COLO829 (cell line): ENCODE data around the gene SPECC1.

Experiments used
- DNase-seq: peaks from one replicate; pipeline ENCODE4 v3.0.0; 2012; ENCODE audit warnings: low spot score

The SPECC1 gene

GRCh38 chr17:20273741-20274500, 264.8 kb downstream of the SPECC1 start:
- no peak for DNase-seq

DNA sequence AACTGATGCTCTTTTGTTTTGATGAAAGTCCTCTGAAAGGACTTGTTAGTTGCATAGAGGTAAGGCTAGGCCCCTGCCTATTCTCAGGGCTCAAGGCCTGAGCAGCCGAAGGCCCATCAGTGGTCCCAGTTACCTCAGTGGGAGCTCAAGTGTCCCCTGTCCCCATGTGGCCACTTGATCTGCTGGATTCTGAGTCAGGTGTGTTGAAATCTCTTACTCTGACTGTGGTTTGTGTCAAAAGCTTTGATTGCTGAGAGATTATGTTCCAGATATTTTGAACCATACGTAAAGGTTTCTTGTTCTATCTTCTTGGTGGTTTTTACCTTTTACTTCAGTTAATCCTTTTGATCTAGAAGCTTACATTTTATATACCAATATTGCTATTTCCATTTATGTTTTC, 266.5 kb downstream of the SPECC1 start:
- DNase-seq, result no peak

DNA sequence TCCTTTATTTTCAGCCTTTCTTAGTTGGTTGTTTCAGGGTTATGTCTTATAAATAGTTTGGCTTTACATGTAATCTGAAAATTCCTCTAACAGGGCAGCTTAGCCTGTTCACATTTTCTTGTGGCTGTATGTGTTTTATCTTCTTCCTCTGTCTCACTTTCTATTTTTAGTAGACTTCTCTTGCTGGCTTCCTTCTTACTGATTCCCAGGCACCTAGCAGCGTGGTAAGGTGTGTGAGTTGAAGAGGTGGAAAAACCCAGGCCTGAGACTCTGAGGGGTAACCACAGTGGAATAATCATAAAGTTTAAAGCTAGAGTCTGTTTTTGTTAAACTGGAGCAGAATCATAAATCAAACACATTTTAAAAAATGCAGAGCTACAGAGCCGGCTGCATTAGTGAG, 267.3 kb downstream of the SPECC1 start:
- no peak for DNase-seq

DNA sequence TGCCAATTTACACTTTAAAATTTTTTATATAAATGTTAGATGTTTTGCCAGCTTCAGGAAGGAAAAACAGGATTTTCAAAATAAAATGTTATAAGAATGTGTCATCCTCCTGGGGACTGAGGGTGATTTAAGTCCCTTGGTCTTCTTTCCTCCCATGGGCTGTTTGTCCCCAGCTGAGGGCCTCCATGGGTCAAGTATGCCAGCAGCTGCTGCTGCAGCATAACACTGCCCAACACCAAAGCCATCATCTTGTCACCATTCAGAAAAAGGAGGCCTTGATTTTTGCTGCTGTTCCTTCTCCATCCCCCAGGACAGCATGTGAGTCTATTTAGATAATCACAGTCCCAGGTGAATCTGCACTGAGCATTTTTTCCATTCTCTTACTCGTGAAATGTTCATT, 269.6 kb downstream of the SPECC1 start:
- no peak for DNase-seq

GRCh38 chr17:20279631-20280030, 270.5 kb downstream of the SPECC1 start:
- no peak for DNase-seq

DNA sequence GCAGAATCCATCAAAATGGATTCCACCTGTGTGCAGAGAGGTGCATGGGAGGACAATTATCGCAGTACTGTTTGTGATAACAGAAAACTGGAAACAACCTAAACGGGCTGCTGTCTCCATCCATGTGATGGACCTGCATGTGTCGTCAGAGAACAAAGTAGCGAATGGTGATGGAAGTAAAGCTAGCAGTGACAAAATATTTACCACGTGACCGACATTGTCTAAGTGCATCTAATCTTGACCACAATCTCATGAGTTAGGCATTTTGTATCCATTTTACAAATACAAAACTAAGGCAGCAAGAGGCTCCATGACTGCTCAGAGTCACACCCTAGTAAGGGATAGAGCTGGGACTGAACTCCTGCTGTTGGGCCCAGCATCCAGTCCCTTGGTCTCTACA, 270.9 kb downstream of the SPECC1 start:
- DNase-seq, result no peak

DNA sequence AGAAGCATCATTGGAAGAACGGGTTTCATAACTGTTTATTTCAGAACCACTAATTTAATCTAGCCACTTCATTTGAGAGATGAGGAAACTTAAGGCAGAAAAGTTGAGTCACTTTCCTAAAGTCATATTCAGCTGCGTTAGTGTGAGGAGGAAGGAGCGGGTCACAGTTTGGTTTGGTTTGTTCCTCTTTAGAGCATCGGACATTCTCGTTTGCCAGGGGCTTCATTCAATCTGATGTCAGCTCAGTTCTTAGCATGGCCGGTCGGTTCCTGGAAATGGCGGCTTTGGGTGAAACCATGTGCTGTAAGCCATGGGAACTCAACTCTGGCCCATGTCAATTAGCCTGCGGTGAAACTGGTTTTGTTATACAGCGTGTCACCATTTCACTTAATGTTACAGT, 271.7 kb downstream of the SPECC1 start:
- DNase-seq, result no peak

GRCh38 chr17:20281860-20282259, 272.7 kb downstream of the SPECC1 start:
- DNase-seq, result no peak

- DNase-seq, result no peak
These were observed 273.6 kb downstream of the SPECC1 start for GRCh38 chr17:20282526-20283308.

GRCh38 chr17:20284022-20284421, 274.9 kb downstream of the SPECC1 start:
- no peak for DNase-seq

DNA sequence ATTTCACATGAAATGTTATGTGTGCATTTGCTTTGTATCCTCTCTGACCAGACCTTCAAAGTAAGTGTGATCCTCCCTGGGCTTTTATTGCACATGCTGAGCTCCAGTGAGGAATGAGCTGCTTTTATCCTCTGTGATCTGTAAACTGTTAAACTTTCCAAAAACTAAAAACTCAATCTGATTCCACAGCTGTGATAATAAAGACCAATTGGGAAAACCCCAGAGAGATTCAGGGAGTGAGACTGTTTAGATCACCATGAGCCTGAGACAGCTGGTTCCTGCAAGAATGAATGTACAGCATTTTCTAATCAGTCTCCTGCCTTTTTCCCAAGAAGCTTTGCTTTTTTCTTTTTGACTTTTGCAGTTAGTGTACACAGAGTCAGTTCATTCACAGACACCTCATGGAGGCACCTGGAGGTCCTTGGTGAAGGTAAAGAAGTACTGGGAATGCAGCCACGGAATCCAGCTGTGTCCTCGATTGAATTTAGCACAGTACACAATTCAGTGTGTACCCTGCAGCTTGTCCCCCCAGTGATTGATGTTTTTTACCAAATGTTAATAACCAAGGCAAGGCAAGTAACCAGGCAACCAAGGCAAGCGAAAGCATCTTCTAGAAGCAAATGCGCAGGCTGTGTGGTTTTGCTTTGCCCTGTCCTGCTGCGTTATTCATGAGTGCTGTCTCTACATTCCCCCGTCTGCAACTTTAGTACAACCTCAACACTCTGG, 275.6 kb downstream of the SPECC1 start:
- DNase-seq, result no peak

DNA sequence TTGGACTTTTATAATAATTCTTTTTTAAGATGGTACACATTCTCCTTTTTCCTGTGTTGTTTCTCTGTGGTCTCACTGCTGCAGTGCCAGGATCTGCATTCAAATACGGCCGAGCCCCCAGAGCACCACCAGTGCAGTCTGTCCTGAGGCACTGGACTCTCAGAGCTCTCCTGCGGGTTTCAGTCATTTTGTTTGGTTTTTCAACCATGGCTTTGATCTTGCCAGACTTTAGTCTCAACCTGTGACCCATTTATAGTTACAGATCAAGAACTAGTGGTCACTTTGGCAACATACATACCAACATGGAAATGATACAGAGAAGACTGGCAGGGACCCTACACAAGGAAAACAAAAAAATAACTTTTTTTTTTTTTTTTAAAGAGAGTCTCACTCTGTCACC, 280.8 kb downstream of the SPECC1 start:
- DNase-seq, result no peak

DNA sequence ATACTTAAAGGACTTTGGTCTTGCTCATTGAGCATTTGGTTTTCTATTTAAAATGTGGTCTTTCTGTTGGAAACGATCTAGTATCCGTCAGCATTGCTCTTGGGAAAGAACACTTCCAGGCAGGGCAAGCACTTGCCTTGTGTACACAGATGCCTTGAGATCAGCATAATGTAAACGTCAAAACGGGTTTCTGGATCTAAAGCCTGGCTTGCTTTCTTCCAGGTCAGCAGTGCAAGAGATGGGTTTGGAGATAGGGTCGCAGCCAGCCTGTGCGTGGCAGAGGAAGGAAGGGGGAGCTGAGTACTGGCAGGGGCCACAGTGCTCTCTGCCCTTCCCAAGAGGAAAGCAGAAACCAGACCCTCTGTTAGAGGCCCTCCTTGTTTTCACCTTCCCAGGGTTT, 282.7 kb downstream of the SPECC1 start:
- DNase-seq, result no peak

DNA sequence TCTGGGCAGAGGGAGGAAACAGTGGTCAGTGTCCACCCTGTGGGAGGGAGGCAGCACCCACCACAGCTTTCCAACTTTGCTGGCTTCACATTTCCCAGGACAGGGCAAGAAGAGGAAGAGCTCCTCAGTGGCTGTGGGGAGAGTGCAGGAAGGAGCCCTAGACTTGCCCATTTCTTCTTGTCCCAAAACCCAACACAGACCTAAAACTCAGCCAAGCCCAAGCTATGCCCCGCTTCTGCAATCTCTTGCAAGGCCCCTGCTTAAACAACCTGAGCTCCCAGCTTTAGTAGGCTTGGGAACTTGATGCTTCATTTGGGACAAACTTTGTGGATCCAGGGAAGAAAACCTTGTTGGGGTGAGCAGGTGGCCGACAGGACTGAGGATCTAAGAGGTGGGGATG, 284.3 kb downstream of the SPECC1 start:
- DNase-seq, result no peak

GRCh38 chr17:20294120-20294519, 285.0 kb downstream of the SPECC1 start:
- no peak for DNase-seq

GRCh38 chr17:20299013-20299412, 289.9 kb downstream of the SPECC1 start:
- no peak for DNase-seq

GRCh38 chr17:20300436-20300934, 291.3 kb downstream of the SPECC1 start:
- no peak for DNase-seq

GRCh38 chr17:20302246-20302917, 293.2 kb downstream of the SPECC1 start:
- DNase-seq, result no peak

- no peak for DNase-seq
These were observed 295.8 kb downstream of the SPECC1 start for GRCh38 chr17:20304961-20305360.

DNA sequence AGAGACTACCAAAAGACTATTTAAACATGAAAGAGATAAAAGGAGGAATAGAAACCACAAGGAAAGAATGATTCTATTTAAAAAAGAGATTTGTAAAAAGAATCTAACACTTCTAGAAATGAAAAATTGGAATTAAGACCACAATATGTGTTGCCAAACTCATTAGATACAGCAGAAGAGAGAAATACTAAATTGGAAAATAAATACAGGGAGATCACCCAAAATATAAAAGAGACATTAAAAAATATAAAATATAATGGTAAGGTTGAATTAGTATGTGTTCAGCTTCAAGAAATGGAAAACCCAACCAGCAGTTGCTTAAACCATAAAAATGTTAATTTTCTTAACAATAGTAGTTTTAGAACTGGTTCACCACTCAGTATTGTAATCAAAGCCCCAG, 297.8 kb downstream of the SPECC1 start:
- no peak for DNase-seq

- DNase-seq, result no peak
These were observed 298.3 kb downstream of the SPECC1 start for GRCh38 chr17:20307326-20307910.

GRCh38 chr17:20310481-20310880, 301.3 kb downstream of the SPECC1 start:
- no peak for DNase-seq
